GM21825 (cell line): Measurements from ENCODE around the gene UPP1.

Experiments
- ATAC-seq: cut with Tn5 transposase; IDR thresholded peaks from one replicate; pipeline ENCODE4 v1.9.1; 2021; ENCODE audit warnings: mild to moderate bottlenecking, moderate library complexity; ENCODE audit not compliant: unreplicated experiment

Gene UPP1

GRCh38 chr7:48154792-48155413 lies 65.8 kb downstream of the UPP1 start:
- peak; percentile 69 for ATAC-seq
